Hair follicle dermal papilla cell (primary cell): ENCODE measurements around the gene FBXL15. TPM values are rescaled to one million over a fixed set of nuclear protein-coding genes. Genes with fewer than 3 reads are reported as not detected.
A peak's percentile ranks its signal among the peaks of the same experiment; 100 is the strongest.

Experiments used
- small RNA-seq: library from RNA; depleted of rRNA; stranded (forward); fragments of <200 nt; gene quantifications from one replicate; pipeline ENCODE3, GENCODE V24; 2012
- total RNA-seq: library from RNA; depleted of rRNA; stranded (reverse); fragments of >200 nt; gene quantifications from 2 replicates; pipeline ENCODE4 v1.2.3, GENCODE V29; 2012

The FBXL15 gene, protein sequence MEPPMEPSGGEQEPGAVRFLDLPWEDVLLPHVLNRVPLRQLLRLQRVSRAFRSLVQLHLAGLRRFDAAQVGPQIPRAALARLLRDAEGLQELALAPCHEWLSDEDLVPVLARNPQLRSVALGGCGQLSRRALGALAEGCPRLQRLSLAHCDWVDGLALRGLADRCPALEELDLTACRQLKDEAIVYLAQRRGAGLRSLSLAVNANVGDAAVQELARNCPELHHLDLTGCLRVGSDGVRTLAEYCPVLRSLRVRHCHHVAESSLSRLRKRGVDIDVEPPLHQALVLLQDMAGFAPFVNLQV
- 5.5 and 6.6 TPM in 2 replicates for total RNA-seq

DNA sequence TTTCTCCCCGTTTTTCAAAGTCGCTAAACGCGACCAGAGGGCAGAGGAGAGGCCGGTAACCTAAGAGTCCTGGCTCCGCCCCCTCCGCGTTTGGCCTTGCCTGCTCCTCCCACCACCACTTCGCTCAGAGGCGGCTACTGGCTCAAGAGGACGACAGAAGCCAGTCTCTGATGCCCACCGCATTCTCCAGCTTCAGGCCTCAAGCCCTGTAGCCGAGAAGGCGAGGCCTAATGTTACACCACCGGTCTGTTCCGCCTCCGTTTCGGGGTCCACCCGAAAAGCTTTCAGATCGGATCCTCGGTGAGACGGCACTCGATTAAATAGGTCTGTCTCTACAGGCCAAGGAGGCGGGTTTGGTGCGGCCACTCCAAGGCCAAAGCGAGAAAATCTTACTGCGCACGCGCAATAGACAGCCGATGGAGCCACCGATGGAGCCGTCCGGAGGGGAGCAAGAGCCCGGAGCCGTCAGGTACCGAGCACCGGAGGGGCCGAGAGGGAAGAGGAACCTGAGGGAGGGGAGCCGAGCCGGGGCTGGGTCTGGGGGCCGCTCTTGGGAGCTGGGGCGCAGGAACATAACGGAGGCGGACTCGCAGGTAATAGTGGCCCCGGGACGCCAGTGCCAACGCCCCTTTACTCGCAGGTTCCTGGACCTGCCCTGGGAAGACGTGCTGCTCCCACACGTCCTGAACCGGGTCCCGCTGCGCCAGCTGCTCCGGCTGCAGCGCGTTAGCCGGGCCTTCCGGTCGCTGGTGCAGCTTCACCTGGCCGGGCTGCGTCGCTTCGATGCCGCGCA lies at the start of gene FBXL15:
FBXL15 (plus strand) TSS at position 123 of the 793 bp plus-strand sequence; CDS start at position 417, 294 bp downstream.

DNA sequence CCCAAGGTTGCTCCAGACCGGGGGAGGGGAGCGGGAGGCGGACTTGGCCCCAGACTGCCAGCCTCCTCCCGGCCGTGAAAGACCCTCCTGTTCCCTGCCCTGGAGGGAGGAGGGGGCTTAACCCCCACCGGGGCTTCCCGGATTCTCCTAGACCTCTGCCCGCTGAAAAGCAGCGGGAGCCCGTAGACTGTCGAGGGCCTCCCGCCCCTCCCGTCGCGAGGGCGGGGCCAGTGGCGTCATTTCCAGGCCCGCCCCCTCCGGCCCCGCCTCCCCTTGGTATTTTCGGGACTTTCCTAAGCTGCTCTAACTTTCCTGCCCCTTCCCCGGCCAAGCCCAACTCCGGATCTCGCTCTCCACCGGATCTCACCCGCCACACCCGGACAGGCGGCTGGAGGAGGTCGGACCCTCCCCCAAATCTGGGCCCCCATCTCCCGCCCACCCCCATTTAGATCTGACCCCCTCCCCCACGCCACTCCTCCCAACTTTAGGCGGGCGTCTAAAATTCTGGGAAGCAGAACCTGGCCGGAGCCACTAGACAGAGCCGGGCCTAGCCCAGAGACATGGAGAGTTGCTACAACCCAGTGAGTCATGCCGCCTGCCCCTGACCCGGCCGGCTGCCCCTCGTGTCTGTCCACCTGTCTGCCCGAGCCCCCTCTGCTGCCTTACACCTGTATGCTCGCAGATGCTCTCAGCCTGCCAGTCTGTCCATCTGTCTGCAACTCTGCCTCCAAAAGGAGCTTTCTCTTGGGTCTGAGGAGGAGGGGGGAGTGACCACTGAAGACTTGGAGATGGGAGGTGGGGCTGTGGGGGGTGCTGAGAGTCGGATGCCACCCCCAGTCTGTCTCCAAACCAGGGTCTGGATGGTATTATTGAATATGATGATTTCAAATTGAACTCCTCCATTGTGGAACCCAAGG lies 25.0 kb upstream of the FBXL15 start, which contains the start of gene NFKB2:
NFKB2 (plus strand) TSS at position 306 of the 917 bp plus-strand sequence; CDS start at position 561, 255 bp downstream.

DNA sequence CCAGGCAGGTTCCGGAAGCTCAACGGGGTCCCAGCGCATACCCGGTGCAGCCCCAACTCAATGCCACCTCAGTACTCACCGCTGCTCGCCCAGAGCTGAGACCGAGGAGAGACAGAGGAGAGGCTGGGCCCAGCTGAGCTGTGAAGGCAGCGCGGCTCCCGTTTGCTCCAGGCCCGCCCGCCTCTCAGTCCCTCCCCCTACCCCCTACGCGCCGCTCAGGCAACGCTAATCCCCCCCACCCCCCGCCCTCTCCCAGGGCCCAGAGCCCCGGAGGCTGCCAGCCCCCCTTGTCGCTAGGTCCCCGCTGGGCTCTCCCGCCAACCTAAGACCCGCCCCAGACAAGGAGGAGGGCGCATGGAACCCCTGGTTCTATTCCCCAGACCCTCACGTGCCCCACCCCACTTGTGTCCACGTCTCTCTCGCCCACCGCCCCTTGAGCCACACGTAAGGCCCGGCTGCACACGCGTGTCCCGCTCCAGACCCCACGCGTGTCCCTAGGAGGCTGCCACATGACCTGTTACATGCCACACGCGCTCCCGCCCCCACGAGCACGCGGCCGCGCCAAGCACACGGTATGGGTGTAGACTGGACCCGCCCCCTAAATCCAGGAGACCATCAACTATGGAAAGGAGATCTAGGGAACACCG lies 1.9 kb upstream of the FBXL15 start, which contains the start of gene PSD:
PSD (minus strand) TSS at position 164 of the 647 bp plus-strand sequence. CDS start 1,747 bp downstream, outside the sequence.

DNA sequence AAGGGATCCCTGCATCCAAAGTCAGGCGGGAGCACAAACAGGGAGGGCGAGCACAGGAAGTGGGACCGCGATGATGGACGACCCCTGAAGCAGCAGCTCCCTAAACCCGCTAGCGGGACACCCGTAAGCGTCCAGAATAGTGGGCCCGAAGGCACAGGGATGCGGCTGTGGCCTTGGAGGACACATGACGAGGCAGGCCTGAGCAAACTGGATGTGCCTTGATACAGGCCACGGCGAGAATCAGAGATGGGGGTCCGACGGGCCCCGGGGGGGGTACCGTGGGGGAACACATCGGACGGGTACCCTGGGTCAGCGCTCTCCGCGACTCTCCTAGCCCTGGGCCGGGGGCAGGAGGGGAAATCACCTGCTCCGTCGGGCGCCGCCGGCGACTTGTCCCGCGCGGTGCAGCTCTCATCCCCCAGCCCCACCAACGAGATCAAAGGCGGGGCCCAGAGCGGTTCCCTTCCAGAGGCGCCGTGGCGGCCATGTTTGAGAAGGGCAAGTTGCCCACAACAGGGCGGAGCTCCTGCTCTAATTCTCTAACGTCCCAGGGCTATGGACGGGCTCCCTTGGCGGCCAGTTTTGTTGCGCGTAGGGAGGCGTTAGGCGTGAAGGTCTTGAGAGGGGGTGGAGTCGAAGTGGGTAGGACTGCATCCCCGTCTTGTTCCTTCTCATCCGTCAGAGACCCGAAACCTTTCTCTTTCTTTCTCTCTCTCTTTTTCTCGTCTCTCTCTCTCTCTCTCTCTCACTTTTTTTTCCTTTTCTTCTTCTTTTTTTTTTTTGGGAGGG lies 11.7 kb downstream of the FBXL15 start, which contains the start of gene CUEDC2:
CUEDC2 (minus strand) TSS at position 413 of the 789 bp plus-strand sequence. CDS start 7,386 bp downstream, outside the sequence.

DNA sequence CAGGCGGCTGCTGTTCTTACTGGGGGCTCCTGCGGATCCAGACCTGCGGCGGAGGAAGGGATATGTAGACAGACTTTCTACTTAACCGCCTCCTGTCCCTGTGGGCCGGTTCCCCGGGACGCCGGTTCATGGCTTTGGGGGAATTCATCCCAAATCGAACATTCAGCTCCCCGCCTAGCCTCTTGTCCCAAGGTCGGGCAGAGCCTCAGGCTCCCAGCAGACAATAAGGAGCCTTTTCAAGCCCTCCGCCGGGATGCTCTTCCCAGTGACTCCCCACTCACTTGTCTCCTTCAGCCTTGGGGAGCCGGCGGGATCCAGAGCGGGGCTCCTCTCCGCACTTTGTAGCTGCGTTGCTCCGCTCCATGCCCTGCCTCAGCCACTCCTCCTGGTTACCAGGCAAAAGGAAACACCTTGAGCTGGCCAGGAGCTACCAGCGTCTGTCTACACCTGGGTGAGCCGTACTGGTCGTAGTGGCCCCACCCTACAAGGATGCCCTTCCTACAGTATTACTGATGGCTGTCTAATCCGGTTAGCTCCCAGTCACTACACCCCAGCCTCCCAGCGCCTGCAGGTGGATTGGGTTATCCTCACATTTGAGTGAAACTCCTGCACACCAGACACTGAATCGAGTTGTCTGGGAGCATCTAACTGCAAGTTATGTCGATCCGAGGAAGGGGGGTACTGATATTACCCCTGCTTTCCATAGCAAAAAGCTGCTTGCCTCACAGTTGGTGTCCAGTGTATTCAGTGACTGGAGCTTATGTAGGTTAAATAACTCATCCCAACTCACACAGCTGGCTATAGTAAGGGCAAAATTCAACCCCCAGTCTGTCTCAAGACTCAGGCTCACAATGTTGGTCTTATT lies 30.7 kb downstream of the FBXL15 start, which contains the start of gene C10orf95:
C10orf95 (minus strand) TSS at position 439 of the 865 bp plus-strand sequence. CDS start 450 bp downstream, outside the sequence.

Small RNAs within 50 kb of the gene (small RNA-seq; reads per million reads assigned to genes)
- gene MIR146B: 147 reads per million, percentile 98 among the genes with 10 or more reads in this experiment

Other genes with a start within 250 kb of the FBXL15 start
- 1.9 and 2.2 TPM in 2 replicates for gene ELOVL3, start 194.5 kb upstream of the FBXL15 start, total RNA-seq
- gene PITX3, start 179.3 kb upstream of the FBXL15 start, total RNA-seq: not detected in 2 replicates
- gene GBF1, start 175.3 kb upstream of the FBXL15 start, total RNA-seq: 58.5 and 67.0 TPM in 2 replicates
- gene NFKB2, start 25.1 kb upstream of the FBXL15 start, total RNA-seq: 24.2 and 27.9 TPM in 2 replicates
- gene PSD, start 2.1 kb upstream of the FBXL15 start, total RNA-seq: 0.61 and 1.1 TPM in 2 replicates
- 37.2 and 38.0 TPM in 2 replicates for gene CUEDC2, start 11.7 kb downstream of the FBXL15 start, total RNA-seq
- not detected in 2 replicates for gene C10orf95, start 30.7 kb downstream of the FBXL15 start, total RNA-seq
- 115 and 139 TPM in 2 replicates for gene ACTR1A, start 81.9 kb downstream of the FBXL15 start, total RNA-seq
- 3.0 and 3.7 TPM in 2 replicates for gene SUFU, start 83.1 kb downstream of the FBXL15 start, total RNA-seq
- gene TRIM8, start 223.6 kb downstream of the FBXL15 start, total RNA-seq: 101 and 104 TPM in 2 replicates